H9 (cell line): ENCODE results near the gene NTRK3. TPM values are rescaled to one million over a fixed set of nuclear protein-coding genes. Genes with fewer than 3 reads are reported as not detected.
A peak's percentile ranks its signal among the peaks of the same experiment; 100 is the strongest.

Source experiments
- DNase-seq: peaks from one replicate; pipeline ENCODE4 v3.0.0-alpha.2; 2017
- H2AFZ ChIP-seq: one replicate; pipeline ENCODE4 v1.6.1; 2013; ENCODE audit warnings: mild to moderate bottlenecking, low read length, control low read depth, moderate library complexity
- H2AK5ac ChIP-seq: 2 replicates; pipeline ENCODE4 v1.6.1; 2013; ENCODE audit warnings: low read length, control low read depth, mixed read lengths; ENCODE audit not compliant: insufficient read length
- H2BK120ac ChIP-seq: one replicate; pipeline ENCODE4 v1.6.1; 2013; ENCODE audit warnings: low read depth, mild to moderate bottlenecking, low read length, control low read depth, inconsistent platforms; ENCODE audit not compliant: poor library complexity, severe bottlenecking
- H2BK12ac ChIP-seq: 2 replicates; pipeline ENCODE4 v1.6.1; 2013; ENCODE audit warnings: low read length, control low read depth, mixed read lengths, low read depth; ENCODE audit not compliant: insufficient read length
- H2BK15ac ChIP-seq: 2 replicates; pipeline ENCODE4 v1.6.1; 2013; ENCODE audit warnings: low read depth, low read length, control low read depth
- H2BK20ac ChIP-seq: one replicate; pipeline ENCODE4 v1.6.1; 2013; ENCODE audit warnings: low read depth, mild to moderate bottlenecking, low read length, control low read depth, inconsistent platforms; ENCODE audit not compliant: poor library complexity, severe bottlenecking
- H2BK5ac ChIP-seq: 2 replicates; pipeline ENCODE4 v1.6.1; 2013; ENCODE audit warnings: low read length, control low read depth, mixed read lengths; ENCODE audit not compliant: insufficient read length
- H3K14ac ChIP-seq: 2 replicates; pipeline ENCODE4 v1.6.1; 2013; ENCODE audit warnings: low read length, control low read depth; ENCODE audit not compliant: insufficient read depth
- H3K18ac ChIP-seq: 2 replicates; pipeline ENCODE4 v1.6.1; 2013; ENCODE audit warnings: low read depth, mild to moderate bottlenecking, mixed read lengths, low read length, control low read depth; ENCODE audit not compliant: insufficient read length
- H3K23ac ChIP-seq: 2 replicates; pipeline ENCODE4 v1.6.1; 2013; ENCODE audit warnings: low read length, control low read depth, mixed read lengths, low read depth; ENCODE audit not compliant: insufficient read length
- H3K23me2 ChIP-seq: 2 replicates; pipeline ENCODE4 v1.6.1; 2013; ENCODE audit warnings: low read depth, mild to moderate bottlenecking, mixed read lengths, low read length, control low read depth; ENCODE audit not compliant: insufficient read length, poor library complexity, severe bottlenecking
- H3K27ac ChIP-seq: 2 replicates; pipeline ENCODE4 v1.5.1; 2013; ENCODE audit warnings: low read length, control low read depth, mixed read lengths, low read depth; ENCODE audit not compliant: insufficient read length
- H3K27me3 ChIP-seq: 2 replicates; pipeline ENCODE4 v1.6.1; 2013; ENCODE audit warnings: low read length, control low read depth, inconsistent platforms; ENCODE audit not compliant: insufficient read depth
- H3K4ac ChIP-seq: 2 replicates; pipeline ENCODE4 v1.6.1; 2013; ENCODE audit warnings: low read depth, mild to moderate bottlenecking, control low read depth, inconsistent platforms, low read length, moderate library complexity
- H3K4me1 ChIP-seq: 2 replicates; pipeline ENCODE4 v1.6.1; 2013; ENCODE audit warnings: low read length, control low read depth, inconsistent platforms; ENCODE audit not compliant: insufficient read depth
- H3K4me2 ChIP-seq: 2 replicates; pipeline ENCODE4 v1.6.1; 2013; ENCODE audit warnings: low read length, control low read depth, mixed read lengths; ENCODE audit not compliant: insufficient read length, insufficient read depth
- H3K56ac ChIP-seq: 2 replicates; pipeline ENCODE4 v1.6.1; 2013; ENCODE audit warnings: low read depth, mild to moderate bottlenecking, mixed read lengths, low read length, control low read depth; ENCODE audit not compliant: insufficient read length
- H3K79me1 ChIP-seq: 2 replicates; pipeline ENCODE4 v1.6.1; 2013; ENCODE audit warnings: low read depth, mild to moderate bottlenecking, moderate library complexity, low read length, control low read depth, inconsistent platforms; ENCODE audit not compliant: insufficient read depth, poor library complexity, severe bottlenecking
- H3K79me2 ChIP-seq: 2 replicates; pipeline ENCODE4 v1.6.1; 2013; ENCODE audit warnings: low read length, control low read depth, inconsistent platforms; ENCODE audit not compliant: insufficient read depth
- H3K9ac ChIP-seq: 2 replicates; pipeline ENCODE4 v1.6.1; 2013; ENCODE audit warnings: low read length, control low read depth, mixed read lengths; ENCODE audit not compliant: insufficient read length; ENCODE audit errors: extremely low read depth
- H3K9me3 ChIP-seq: one replicate; pipeline ENCODE4 v1.6.1; 2013; ENCODE audit warnings: low read depth, low read length, inconsistent platforms; ENCODE audit not compliant: control insufficient read depth
- H3T11ph ChIP-seq: one replicate; pipeline ENCODE4 v1.6.1; 2013; ENCODE audit warnings: mild to moderate bottlenecking, low read length, control low read depth, inconsistent platforms
- H4K20me1 ChIP-seq: one replicate; pipeline ENCODE4 v1.6.1; 2013; ENCODE audit not compliant: control insufficient read depth, insufficient read length, insufficient read depth
- H4K5ac ChIP-seq: 2 replicates; pipeline ENCODE4 v1.6.1; 2013; ENCODE audit warnings: low read depth, mild to moderate bottlenecking, mixed read lengths, low read length, control low read depth; ENCODE audit not compliant: insufficient read length
- H4K8ac ChIP-seq: replicated peaks from 2 replicates; pipeline ENCODE4 v1.6.1; 2013; ENCODE audit warnings: low read length, control low read depth, mixed read lengths, low read depth; ENCODE audit not compliant: insufficient read length
- H4K91ac ChIP-seq: 2 replicates; pipeline ENCODE4 v1.6.1; 2013; ENCODE audit warnings: low read depth, mild to moderate bottlenecking, moderate library complexity, mixed read lengths, low read length, control low read depth; ENCODE audit not compliant: insufficient read length
- H3K27ac Mint-ChIP-seq, 3 experiments: 2 replicates in 2 of 3; 3 replicates in 1 of 3; pipeline ENCODE4 v1.8.0; 2020 to 2021; ENCODE audit warnings: mixed read lengths in 3 of 3, mild to moderate bottlenecking in 1 of 3, moderate library complexity in 1 of 3
- H3K27me3 Mint-ChIP-seq: 2 replicates; pipeline ENCODE4 v1.8.0; 2021; ENCODE audit warnings: low read depth, mild to moderate bottlenecking, moderate library complexity, mixed read lengths
- H3K36me3 Mint-ChIP-seq, 3 experiments: 2 replicates in 2 of 3; 3 replicates in 1 of 3; pipeline ENCODE4 v1.8.0; 2020 to 2021; ENCODE audit warnings: low read depth in 3 of 3, mixed read lengths in 3 of 3; ENCODE audit not compliant: insufficient read depth in 1 of 3
- H3K4me1 Mint-ChIP-seq, 2 experiments: 2 replicates each; pipeline ENCODE4 v1.8.0; 2020; ENCODE audit warnings: mixed read lengths in 2 of 2
- H3K4me3 Mint-ChIP-seq, 2 experiments: 2 replicates in 1 of 2; 3 replicates in 1 of 2; pipeline ENCODE4 v1.8.0; 2020 to 2021; ENCODE audit warnings: mild to moderate bottlenecking in 2 of 2, mixed read lengths in 2 of 2, moderate library complexity in 1 of 2
- H3K9me3 Mint-ChIP-seq, 2 experiments: 2 replicates in 1 of 2; 3 replicates in 1 of 2; pipeline ENCODE4 v1.8.0; 2020; ENCODE audit warnings: mild to moderate bottlenecking in 2 of 2, mixed read lengths in 2 of 2, moderate library complexity in 1 of 2
- WGBS: extraction: QIAGEN DNeasy Blood & Tissue Kit; methylation state at CpG from one replicate; pipeline ENCODE4 v1.1.7; 2013; ENCODE audit warnings: missing lambda C conversion rate, low lambda C conversion rate, mixed read lengths; ENCODE audit not compliant: insufficient read length; ENCODE audit errors: extremely low coverage; 5-methylcytosine and 5-hydroxymethylcytosine counted together
- total RNA-seq: library from RNA; stranded (reverse); gene quantifications from 2 replicates; pipeline ENCODE4 v1.2.1, GENCODE V29; 2021
- TF ChIP-seq, protein P1 (sequence below): fragments of 200-600 bp; sonication (generic); conservative IDR thresholded peaks from 3 replicates; pipeline ENCODE4 v1.8.0; 2021; ENCODE audit warnings: antibody characterized with exemption, mild to moderate bottlenecking

NTRK3 gene
- total RNA-seq, 1 experiment from 2014 or later: 2.5 TPM

DNA sequence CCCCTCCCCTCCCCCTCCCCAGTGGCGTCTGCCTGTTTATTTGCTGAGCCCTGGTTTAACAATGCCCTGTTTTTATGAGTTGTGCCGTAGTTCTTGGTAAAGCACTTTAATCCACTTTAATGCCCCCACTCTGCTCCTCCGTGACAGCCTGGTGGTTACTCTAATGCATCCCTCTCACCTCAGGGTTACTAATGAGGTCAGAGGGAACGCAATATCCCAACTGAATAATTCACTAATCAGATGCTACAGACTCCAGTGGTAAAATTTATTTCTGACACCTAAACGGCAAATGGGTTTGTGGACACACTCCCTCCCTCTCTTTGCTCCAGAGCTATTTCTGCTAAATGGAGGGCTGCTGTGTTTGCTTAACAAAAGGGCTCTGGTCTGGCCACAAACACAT, 26.1 kb upstream of the NTRK3 start:
- H4K5ac ChIP-seq: no peak overlapping the region
- no peak overlapping the region for H3T11ph ChIP-seq
- peaks cover 69% of the 10 kb centered on the region for H3K27me3 Mint-ChIP-seq
- no peaks in the 10 kb centered on the region for H3K79me2 ChIP-seq
- no peaks in the 10 kb centered on the region for H3K9me3 ChIP-seq
- H2BK15ac ChIP-seq: no peak overlapping the region
- no peak overlapping the region for H2AFZ ChIP-seq
- H3K23ac ChIP-seq: no peak overlapping the region
- H2BK120ac ChIP-seq: no peak overlapping the region
- WGBS: no CpG with 5 or more reads among the region's 5 CpGs
- H4K91ac ChIP-seq: no peak overlapping the region
- no peak overlapping the region for H2BK20ac ChIP-seq
- H3K9me3 Mint-ChIP-seq: no peaks in the 10 kb centered on the region
- H3K4me2 ChIP-seq: no peak overlapping the region
- H3K23me2 ChIP-seq: no peaks in the 10 kb centered on the region
- H3K56ac ChIP-seq: no peak overlapping the region
- no peak overlapping the region for H2AK5ac ChIP-seq
- no peak overlapping the region for H3K4ac ChIP-seq
- H3K27me3 ChIP-seq: no peaks in the 10 kb centered on the region
- H3K14ac ChIP-seq: no peak overlapping the region
- no peaks in the 10 kb centered on the region for H3K79me1 ChIP-seq
- no peak overlapping the region for H4K8ac ChIP-seq
- no peaks in the 10 kb centered on the region; a peak in 1 of 7 replicates for H3K36me3 Mint-ChIP-seq
- TF ChIP-seq, protein P1, sequence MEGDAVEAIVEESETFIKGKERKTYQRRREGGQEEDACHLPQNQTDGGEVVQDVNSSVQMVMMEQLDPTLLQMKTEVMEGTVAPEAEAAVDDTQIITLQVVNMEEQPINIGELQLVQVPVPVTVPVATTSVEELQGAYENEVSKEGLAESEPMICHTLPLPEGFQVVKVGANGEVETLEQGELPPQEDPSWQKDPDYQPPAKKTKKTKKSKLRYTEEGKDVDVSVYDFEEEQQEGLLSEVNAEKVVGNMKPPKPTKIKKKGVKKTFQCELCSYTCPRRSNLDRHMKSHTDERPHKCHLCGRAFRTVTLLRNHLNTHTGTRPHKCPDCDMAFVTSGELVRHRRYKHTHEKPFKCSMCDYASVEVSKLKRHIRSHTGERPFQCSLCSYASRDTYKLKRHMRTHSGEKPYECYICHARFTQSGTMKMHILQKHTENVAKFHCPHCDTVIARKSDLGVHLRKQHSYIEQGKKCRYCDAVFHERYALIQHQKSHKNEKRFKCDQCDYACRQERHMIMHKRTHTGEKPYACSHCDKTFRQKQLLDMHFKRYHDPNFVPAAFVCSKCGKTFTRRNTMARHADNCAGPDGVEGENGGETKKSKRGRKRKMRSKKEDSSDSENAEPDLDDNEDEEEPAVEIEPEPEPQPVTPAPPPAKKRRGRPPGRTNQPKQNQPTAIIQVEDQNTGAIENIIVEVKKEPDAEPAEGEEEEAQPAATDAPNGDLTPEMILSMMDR: no peak
- no peak overlapping the region for H3K9ac ChIP-seq
- no peak overlapping the region for H3K18ac ChIP-seq
- DNase-seq: no peak
- no peak overlapping the region for H3K27ac ChIP-seq
- H4K20me1 ChIP-seq: peaks cover 2% of the 10 kb centered on the region
- H3K27ac Mint-ChIP-seq: peak overlapping the region in 1 of 3 experiments; percentile 20; a peak in 1 of 7 replicates
- no peak overlapping the region for H3K4me3 Mint-ChIP-seq
- H2BK5ac ChIP-seq: no peak overlapping the region
- H2BK12ac ChIP-seq: no peak overlapping the region
- H3K4me1 ChIP-seq: no peaks in the 10 kb centered on the region
- peaks cover 14 to 20% of the 10 kb centered on the region in 2 experiments for H3K4me1 Mint-ChIP-seq
